ENCODE results near the gene TMEM132E.
"Not testable (repeated sequence)": the region's sequence is repeated elsewhere in the genome, so short reads cannot be mapped to it uniquely, and the experiment has no call there.

TMEM132E gene

GRCh38 chr17:34579017-34579946 is at the start of gene TMEM132E:
Gene TMEM132E (plus strand): TSS chr17:34579582. CDS start chr17:34581077, 1,495 bp downstream.
- DNase-seq (no peak), ATAC-seq (no peak)

- DNase-seq (no peak), ATAC-seq (no peak)
These were observed 48.5 kb upstream of the TMEM132E start for GRCh38 chr17:34530918-34531317.

- ATAC-seq: no peak
These were observed 46.9 kb upstream of the TMEM132E start for GRCh38 chr17:34532281-34533065.

GRCh38 chr17:34533806-34534527 is 45.4 kb upstream of the TMEM132E start:
- ATAC-seq (no peak), DNase-seq (no peak)

More at GRCh38 chr17:34532281-34533065, 46.9 kb upstream of the TMEM132E start:
- no peak for DNase-seq

GRCh38 chr17:34537445-34537844 is 41.9 kb upstream of the TMEM132E start:
- no peak for DNase-seq
- ATAC-seq: no peak

- not testable (repeated sequence) for ATAC-seq, DNase-seq
These were observed 40.8 kb upstream of the TMEM132E start for GRCh38 chr17:34538582-34538981.

- ATAC-seq (no peak), DNase-seq (no peak)
These were observed 39.5 kb upstream of the TMEM132E start for GRCh38 chr17:34539881-34540280.

- DNase-seq (peak; percentile 67), ATAC-seq (no peak)
These were observed 36.6 kb upstream of the TMEM132E start for GRCh38 chr17:34542700-34543336.

GRCh38 chr17:34547453-34548063 is 31.8 kb upstream of the TMEM132E start:
- DNase-seq: no peak
- ATAC-seq: no peak

- DNase-seq (no peak), ATAC-seq (no peak)
These were observed 29.4 kb upstream of the TMEM132E start for GRCh38 chr17:34549966-34550365.

GRCh38 chr17:34553907-34554306 is 25.5 kb upstream of the TMEM132E start:
- ATAC-seq (no peak), DNase-seq (no peak)

- ATAC-seq (no peak), DNase-seq (no peak)
These were observed 23.0 kb upstream of the TMEM132E start for GRCh38 chr17:34556384-34556783.

GRCh38 chr17:34556931-34557330 is 22.5 kb upstream of the TMEM132E start:
- ATAC-seq (no peak), DNase-seq (no peak)

GRCh38 chr17:34561328-34561727 is 18.1 kb upstream of the TMEM132E start:
- no peak for ATAC-seq
- no peak for DNase-seq

- ATAC-seq (no peak), DNase-seq (no peak)
These were observed 17.0 kb upstream of the TMEM132E start for GRCh38 chr17:34562387-34562786.

GRCh38 chr17:34565713-34566112 is 13.7 kb upstream of the TMEM132E start:
- ATAC-seq (no peak), DNase-seq (no peak)

GRCh38 chr17:34566201-34566600 is 13.2 kb upstream of the TMEM132E start:
- ATAC-seq (no peak), DNase-seq (no peak)

GRCh38 chr17:34566873-34567272 is 12.5 kb upstream of the TMEM132E start:
- DNase-seq (no peak), ATAC-seq (no peak)

- DNase-seq: no peak
- no peak for ATAC-seq
These were observed 11.5 kb upstream of the TMEM132E start for GRCh38 chr17:34567691-34568465.

GRCh38 chr17:34568953-34569352 is 10.4 kb upstream of the TMEM132E start:
- DNase-seq (no peak), ATAC-seq (no peak)

- no peak for DNase-seq
- ATAC-seq: no peak
These were observed 9.8 kb upstream of the TMEM132E start for GRCh38 chr17:34569591-34569990.

All from stimulated activated naive CD8-positive, alpha-beta T cell treated with anti-CD3 and anti-CD28 coated beads, Interleukin-15, Interleukin-2, amounts not matched to agents 100 U/mL and 50 U/mL, for 24 hours (primary cell).